MCF 10A (cell line): Measurements from ENCODE around the gene FAP. TPM values are rescaled to one million over a fixed set of nuclear protein-coding genes. Genes with fewer than 3 reads are reported as not detected.

Experiments
- BruUV-seq: library from RNA; stranded (reverse); fragments of 400-500 nt; replicated peaks from 2 replicates; lab custom pipeline; 2021; lab: Mats Ljungman, UMichigan
- CTCF ChIA-PET: fragments of 300-600 bp; sonication (Branson Sonifier 250); formaldehyde crosslinking; extraction: SDS; loops from one replicate; lab custom pipeline; 2021; ENCODE audit warnings: antibody characterized with exemption, inconsistent platforms; lab: Yijun Ruan, JAX
- POLR2A ChIA-PET: fragments of 300-600, 350-650 bp; sonication (Branson Sonifier 250); formaldehyde crosslinking; extraction: SDS; loops from one replicate; lab custom pipeline; 2020; ENCODE audit warnings: antibody characterized with exemption, inconsistent platforms; lab: Yijun Ruan, JAX
- DNase-seq: peaks from one replicate; pipeline ENCODE4 v3.0.0-alpha.2; 2018; ENCODE audit not compliant: unreplicated experiment
- H3K27ac Mint-ChIP-seq: one replicate; pipeline ENCODE4 v1.8.0; 2022; ENCODE audit warnings: mild to moderate bottlenecking, low read depth, mixed read lengths; ENCODE audit not compliant: unreplicated experiment
- H3K27me3 Mint-ChIP-seq: one replicate; pipeline ENCODE4 v1.8.0; 2022; ENCODE audit warnings: mixed read lengths; ENCODE audit not compliant: insufficient read depth, unreplicated experiment
- H3K36me3 Mint-ChIP-seq: one replicate; pipeline ENCODE4 v1.8.0; 2022; ENCODE audit warnings: mild to moderate bottlenecking, moderate library complexity, mixed read lengths; ENCODE audit not compliant: insufficient read depth, unreplicated experiment
- H3K4me1 Mint-ChIP-seq: one replicate; pipeline ENCODE4 v1.8.0; 2022; ENCODE audit warnings: mixed read lengths; ENCODE audit not compliant: insufficient read depth, unreplicated experiment
- H3K4me3 Mint-ChIP-seq: one replicate; pipeline ENCODE4 v1.8.0; 2022; ENCODE audit warnings: mild to moderate bottlenecking, moderate library complexity, mixed read lengths; ENCODE audit not compliant: unreplicated experiment
- H3K9me3 Mint-ChIP-seq: one replicate; pipeline ENCODE4 v1.8.0; 2022; ENCODE audit warnings: mixed read lengths; ENCODE audit not compliant: unreplicated experiment
- CTCF ChIP-seq: fragments of 200-600 bp; IDR thresholded peaks from one replicate; pipeline ENCODE4 v1.8.0; 2022; ENCODE audit warnings: antibody characterized with exemption, mild to moderate bottlenecking; ENCODE audit not compliant: unreplicated experiment
- intact Hi-C: fragments of 100-400 bp; cut with micrococcal nuclease; formaldehyde crosslinking; loops from 2 replicates; pipeline ENCODE4 v1.14.1; 2022
- total RNA-seq: library from RNA; stranded (reverse); gene quantifications from 2 replicates; pipeline ENCODE4 v1.2.3, GENCODE V29; 2022

The FAP gene
- total RNA-seq, 1 experiment from 2014 or later, result 12.1 TPM

- BruUV-seq, result no TSS peak
- intact Hi-C loops, result loop anchor here (2.0 kb wide), 1 partner anchor 153 kb away; no protein-coding TSS in a partner anchor
- Mint-ChIP-seq H3K27me3 (no peaks in the 10 kb centered on the region), H3K4me3 (no peak overlapping the region), H3K27ac (peak overlapping the region; percentile 92), H3K4me1 (peaks cover 36% of the 10 kb centered on the region), H3K36me3 (no peaks in the 10 kb centered on the region), H3K9me3 (peaks cover 15% of the 10 kb centered on the region)
- POLR2A ChIA-PET, result interaction anchor here (0.7 to 2.1 kb wide), 7 partner anchors 11 to 343 kb away, joined by 3 to 12 read pairs (median 6); partner anchors contain the start of gene IFIH1
- CTCF ChIA-PET, result interaction anchor here (0.8 to 2.4 kb wide), 5 partner anchors 16 to 92 kb away, joined by 3 to 15 read pairs (median 3); no protein-coding TSS in a partner anchor
- no peak for TF ChIP-seq CTCF
- DNase-seq, result peak; percentile 66
These were observed 2.5 kb upstream of the FAP start for GRCh38 chr2:162245781-162246180.

GRCh38 chr2:162245061-162245460 is 1.8 kb upstream of the FAP start:
- intact Hi-C loops, result loop anchor here (2.0 kb wide), 1 partner anchor 152 kb away; no protein-coding TSS in a partner anchor
- peaks cover 8% of the 10 kb centered on the region for H3K9me3 Mint-ChIP-seq
- peaks cover 43% of the 10 kb centered on the region for H3K4me1 Mint-ChIP-seq
- no peaks in the 10 kb centered on the region for H3K27me3 Mint-ChIP-seq
- peak overlapping the region; percentile 60 for H3K4me3 Mint-ChIP-seq
- no peak for TF ChIP-seq CTCF
- no peaks in the 10 kb centered on the region for H3K36me3 Mint-ChIP-seq
- no peak for DNase-seq
- TSS peak; percentile 87 for BruUV-seq
- peak overlapping the region; percentile 92 for H3K27ac Mint-ChIP-seq
- CTCF ChIA-PET, result interaction anchor here (1.2 to 2.4 kb wide), 3 partner anchors 17 to 53 kb away, joined by 3 to 15 read pairs (median 8); no protein-coding TSS in a partner anchor
- POLR2A ChIA-PET, result interaction anchor here (0.9 to 2.1 kb wide), 7 partner anchors 11 to 153 kb away, joined by 4 to 12 read pairs (median 6); partner anchors contain the start of gene IFIH1

GRCh38 chr2:162244541-162245031 is 1.3 kb upstream of the FAP start:
- Mint-ChIP-seq H3K9me3 (peaks cover 7% of the 10 kb centered on the region), H3K27me3 (no peaks in the 10 kb centered on the region), H3K27ac (peak overlapping the region; percentile 92), H3K36me3 (no peaks in the 10 kb centered on the region), H3K4me3 (peak overlapping the region; percentile 60), H3K4me1 (peaks cover 47% of the 10 kb centered on the region)
- no TSS peak for BruUV-seq
- intact Hi-C loops, result loop anchor here (2.0 kb wide), 1 partner anchor 152 kb away; no protein-coding TSS in a partner anchor
- CTCF ChIA-PET, result interaction anchor here (1.2 kb wide), 1 partner anchor 17 kb away, joined by 3 read pairs; no protein-coding TSS in a partner anchor
- no peak for TF ChIP-seq CTCF
- POLR2A ChIA-PET, result interaction anchor here (0.9 to 2.1 kb wide), 6 partner anchors 12 to 152 kb away, joined by 4 to 12 read pairs (median 8); partner anchors contain the start of gene IFIH1
- DNase-seq, result peak; percentile 93

- intact Hi-C loops, result loop anchor here (2.0 kb wide), 1 partner anchor 151 kb away; no protein-coding TSS in a partner anchor
- Mint-ChIP-seq H3K4me3 (peak overlapping the region; percentile 60), H3K27me3 (no peaks in the 10 kb centered on the region), H3K9me3 (no peaks in the 10 kb centered on the region), H3K4me1 (peaks cover 54% of the 10 kb centered on the region), H3K36me3 (no peaks in the 10 kb centered on the region), H3K27ac (peak overlapping the region; percentile 92)
- POLR2A ChIA-PET, result interaction anchor here (1.0 to 2.0 kb wide), 3 partner anchors 12 to 75 kb away, joined by 4 to 10 read pairs (median 4); partner anchors contain the start of gene IFIH1
- no peak for TF ChIP-seq CTCF
- BruUV-seq, result no TSS peak
- CTCF ChIA-PET, result interaction anchor here (0.9 to 6.8 kb wide), 3 partner anchors 11 to 110 kb away, joined by 3 to 56 read pairs (median 4); no protein-coding TSS in a partner anchor
- DNase-seq, result no peak
These were observed 470 bp upstream of the FAP start for GRCh38 chr2:162243715-162244114.
